Stimulated activated CD4-positive, alpha-beta T cell treated with anti-CD3 and anti-CD28 coated beads, Interleukin-2, amount 100 ng/mL, for 48 hours (primary cell): Measurements from ENCODE around the gene LMO7.

Source experiments
- DNase-seq, 2 donors: peaks; one replicate each; pipeline ENCODE4 v3.0.0-alpha.2; 2020

The LMO7 gene

DNA sequence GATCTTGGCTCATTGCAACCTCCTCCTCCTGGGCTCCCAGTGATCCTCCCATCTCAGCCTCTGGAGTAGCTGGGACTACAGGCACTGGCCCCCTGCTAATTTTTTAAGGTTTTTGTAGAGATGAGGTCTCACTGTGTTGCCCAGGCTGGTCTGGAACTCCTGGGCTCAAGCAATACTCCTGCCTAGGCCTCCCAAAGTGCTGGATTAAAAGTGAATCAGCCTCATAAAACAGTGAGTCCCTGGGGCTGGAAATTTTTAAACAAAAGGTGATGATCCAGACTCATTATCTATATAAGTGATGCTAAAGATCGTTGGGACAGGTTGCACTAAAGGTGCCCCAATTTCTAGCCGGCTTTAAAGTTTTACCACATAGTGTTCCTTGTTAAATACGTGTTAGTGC is 112.7 kb downstream of the LMO7 start:
- DNase-seq, result no peak

DNA sequence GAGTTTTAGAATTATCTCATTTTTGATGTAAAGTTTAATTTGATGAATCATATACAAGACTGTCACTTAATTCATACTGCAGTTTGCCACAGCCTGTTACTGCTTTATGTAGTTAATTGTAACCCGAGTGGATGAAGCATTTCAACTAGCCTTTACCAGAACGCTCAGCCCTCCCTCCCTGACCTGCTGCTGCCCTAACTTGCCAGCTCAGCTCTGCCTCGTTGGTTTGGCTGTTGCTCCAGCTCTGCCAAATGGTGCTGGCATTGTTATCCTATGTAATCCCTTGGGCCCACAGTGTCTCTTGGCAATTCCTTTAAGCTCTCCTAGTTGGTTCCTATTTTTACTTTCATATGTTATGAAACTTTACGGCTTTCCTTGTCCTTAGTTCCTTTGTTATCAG is 113.3 kb downstream of the LMO7 start:
- DNase-seq, result no peak

DNA sequence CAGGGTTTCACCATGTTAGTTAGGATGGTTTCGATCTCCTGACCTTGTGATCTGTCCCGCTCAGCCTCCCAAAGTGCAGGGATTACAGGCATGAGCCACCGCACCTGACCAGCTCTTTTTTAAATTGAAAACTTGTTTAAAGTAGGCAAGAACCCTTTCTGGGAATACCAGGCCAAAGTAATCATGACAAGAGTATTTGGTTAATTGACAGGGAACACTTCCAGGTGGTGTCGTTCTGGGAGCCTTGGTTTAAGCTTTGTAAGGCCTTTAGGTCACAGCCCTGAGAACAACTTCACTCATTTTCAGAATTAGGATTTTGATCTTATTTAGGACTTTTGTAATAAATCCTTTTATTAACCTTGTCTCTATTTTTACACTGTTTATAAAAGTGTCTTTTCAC is 115.2 kb downstream of the LMO7 start:
- DNase-seq, result no peak

DNA sequence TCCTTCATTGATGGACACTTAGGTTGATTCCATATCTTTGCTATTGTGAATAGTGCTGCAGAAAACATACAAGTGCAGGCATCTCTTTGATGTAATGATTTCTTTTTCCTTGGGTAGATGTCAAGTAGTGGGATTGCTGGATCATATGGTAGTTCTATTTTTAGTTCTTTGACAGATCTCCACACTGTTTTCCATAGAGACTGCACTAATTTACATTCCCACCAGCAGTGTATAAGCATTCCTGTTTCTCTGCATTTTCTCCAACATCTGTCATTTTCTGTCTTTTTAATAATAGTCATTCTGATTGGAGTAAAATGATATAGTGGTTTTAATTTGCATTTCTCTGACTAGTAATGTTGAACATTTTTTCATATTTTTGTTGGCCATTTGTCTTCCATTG is 116.7 kb downstream of the LMO7 start:
- no peak for DNase-seq

DNA sequence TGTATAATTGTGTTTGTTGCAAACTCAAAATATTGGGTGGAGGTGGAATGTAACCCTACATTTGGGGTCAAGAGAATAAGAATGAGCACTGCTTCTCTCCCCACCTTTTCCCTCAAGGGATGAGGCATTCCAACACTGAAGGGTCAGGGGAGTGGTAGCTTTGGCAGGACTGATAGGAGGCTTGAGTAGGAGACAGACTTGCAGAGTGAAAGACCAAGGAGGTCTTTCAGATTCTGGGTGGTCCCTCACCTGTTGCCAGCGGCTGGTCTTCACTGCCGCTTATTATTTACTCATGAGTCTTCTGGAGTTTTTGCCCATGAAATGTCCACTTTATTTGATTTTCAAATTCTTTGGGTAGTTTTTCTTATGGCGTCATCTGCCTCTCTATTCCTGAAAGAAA is 118.8 kb downstream of the LMO7 start:
- no peak for DNase-seq

DNA sequence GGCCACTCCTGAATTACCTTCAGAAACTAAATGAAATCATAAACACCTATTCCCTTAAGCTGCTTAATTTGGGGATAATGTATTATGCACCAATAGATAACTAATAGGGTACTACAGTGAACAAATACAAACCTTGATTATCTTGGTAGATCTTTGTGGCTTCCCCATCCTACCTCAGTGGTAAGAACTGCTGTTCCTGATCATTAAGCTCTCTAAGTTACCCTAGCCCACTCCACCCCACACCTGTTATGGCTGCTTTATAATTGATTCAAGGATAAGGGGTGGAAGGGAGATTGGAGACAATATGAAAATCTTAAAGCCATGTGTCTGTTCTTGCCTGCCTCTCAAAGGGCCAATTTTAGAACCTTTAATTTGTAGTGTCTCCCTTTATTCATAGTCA is 121.2 kb downstream of the LMO7 start:
- DNase-seq, result no peak

DNA sequence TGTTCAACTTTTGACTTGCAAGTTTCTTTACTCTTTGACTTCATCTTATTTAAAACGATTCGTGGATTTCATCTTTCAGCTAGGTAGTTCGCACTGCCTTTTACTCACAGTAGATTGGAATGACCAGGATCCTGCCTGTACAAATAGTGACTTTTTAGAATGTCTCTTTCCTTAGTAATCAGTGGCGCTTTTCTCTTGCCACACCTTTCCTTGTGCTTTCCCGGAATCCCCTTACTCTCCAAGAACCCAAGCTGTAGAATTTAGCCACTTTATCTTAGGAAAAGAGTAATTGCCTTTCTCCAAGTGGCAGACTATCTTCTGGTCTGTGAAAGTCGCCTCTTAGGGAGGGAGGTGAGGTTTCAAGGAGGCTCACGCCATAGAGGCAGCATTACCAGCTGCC is 123.4 kb downstream of the LMO7 start:
- DNase-seq, result no peak

DNA sequence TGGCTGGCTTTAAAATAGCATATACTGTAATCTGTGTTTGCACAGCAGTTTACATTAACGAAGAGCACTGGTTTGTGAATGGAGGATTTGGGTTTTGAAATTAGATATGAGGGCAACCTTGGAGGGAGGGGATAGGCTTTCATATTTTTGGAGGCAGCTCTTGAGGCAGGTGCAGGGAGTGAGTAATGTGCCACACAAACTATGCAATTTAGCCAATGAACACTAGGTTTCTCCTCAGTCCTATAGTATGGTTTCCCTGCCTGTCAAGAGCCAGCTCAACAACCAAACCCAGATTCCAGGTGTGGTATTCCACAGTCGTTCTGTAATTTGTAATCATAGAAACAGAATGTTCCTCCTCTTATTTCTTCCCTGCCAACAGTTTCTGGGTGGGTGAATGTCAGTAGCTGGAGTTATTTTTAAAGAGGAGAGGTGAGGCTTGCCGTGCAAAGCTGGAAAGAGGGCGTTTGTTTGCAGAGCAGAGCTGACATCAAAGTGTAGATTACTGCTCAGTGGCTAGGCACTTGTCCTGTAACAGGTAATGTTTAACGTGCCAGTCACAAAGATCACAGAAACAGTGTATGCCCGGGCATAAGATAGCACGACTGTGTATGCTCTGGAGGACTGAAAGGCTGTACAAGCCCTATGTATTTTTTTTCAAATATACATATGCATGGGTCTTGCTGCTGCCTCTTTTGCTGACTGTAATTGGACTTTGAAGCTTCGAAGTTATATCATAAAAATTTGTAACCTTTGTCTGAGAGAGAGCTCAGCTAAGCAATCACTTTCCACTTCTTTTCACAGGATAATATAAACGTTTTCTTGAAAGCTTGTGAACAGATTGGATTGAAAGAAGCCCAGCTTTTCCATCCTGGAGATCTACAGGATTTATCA is 124.2 kb downstream of the LMO7 start:
- DNase-seq, result no peak

DNA sequence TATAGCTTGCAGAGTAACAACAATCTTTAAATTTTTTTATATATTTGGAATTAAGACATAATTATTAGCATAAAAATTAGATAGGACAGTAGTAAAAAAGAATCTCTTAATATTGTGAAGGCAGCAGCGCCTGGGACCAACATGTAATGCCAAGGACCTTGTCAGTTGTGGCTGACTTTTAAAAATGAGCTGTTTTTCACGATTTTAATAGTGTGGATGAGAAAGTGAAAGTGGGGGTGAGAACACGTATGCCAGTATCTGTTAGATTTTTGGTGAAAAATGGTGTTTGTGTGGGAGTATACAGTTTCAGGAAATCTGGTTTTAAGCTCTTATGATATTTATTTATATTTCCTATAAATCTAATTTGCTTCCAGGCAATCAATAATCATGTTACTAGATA is 125.2 kb downstream of the LMO7 start:
- DNase-seq, result no peak

DNA sequence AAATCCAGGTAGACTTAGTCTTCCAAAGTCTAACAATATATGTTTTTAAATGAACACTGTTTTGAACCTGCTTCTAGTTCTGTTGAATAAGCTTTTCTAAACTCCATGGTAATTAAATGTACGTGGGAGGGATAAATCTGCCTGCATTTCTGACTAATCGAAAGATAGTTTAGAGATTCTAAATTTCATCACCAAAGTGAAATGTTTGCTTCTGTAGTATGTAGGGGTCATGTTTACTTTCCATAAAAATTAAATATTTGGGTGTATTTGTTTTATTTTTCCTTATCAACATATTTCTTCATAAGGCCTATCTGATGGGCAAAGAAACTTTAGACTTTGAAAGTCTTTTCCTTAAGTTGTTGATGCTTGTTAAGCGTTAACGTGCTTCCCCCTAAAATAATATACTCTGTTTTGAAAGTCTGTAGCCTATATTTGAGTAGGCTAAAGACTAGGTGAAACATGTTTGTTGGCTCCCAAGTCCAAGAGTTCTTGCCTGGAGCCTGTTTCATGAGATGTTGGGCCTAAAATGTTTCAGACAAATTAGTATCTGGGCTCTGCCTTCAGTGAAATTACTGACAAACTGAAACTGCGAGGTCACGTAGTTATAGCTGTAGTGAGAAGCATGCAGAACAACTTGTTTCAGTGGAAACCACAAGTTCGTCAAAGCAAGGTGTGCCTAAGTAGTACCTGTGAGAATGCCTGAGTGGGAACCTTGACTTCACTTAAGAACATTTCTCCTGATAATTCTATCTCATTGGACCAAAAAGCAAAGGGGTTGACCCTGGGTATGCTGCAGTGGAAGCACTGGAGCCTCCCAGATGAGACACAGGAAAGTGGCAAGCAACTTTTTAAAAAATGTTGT is 126.2 kb downstream of the LMO7 start:
- peak; percentile 13 to 17 for DNase-seq

DNA sequence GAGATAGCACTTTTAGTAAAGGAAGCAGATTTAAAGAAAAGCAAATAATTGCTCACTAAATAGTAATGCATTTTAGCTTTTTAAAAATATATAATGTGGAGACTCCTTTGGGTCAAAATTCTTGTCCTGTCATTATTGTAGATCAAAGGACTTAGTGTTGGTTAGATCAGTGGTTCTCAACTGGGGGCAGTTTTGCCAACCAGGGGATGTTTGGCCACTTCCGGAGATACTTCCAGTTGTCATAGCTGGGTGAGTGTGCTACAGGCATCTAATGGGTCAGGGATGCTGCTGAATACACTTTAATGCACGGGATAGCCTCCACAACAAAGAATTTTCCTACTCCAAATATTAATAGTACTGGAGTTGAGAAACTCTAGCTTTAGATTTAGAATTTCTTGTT is 126.8 kb downstream of the LMO7 start:
- no peak for DNase-seq

DNA sequence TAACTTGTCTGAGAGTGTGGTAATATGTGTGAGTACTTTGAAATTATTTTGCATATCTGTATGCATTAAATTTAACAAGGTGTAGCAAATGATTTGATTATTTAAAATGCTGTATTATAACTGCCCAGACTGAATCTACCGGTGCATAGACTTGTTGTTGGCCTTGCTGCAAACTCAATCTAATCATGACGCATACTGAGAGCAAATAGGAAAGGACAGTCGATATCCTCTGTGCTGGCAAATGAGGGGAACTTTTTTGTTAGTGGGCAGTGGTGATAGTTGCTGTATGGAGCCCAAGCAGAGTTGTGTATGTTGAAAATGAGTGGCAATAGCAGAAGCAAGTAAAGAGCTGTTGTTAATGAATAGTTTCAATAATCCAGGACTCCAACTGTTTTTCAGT is 127.4 kb downstream of the LMO7 start:
- DNase-seq, result no peak

DNA sequence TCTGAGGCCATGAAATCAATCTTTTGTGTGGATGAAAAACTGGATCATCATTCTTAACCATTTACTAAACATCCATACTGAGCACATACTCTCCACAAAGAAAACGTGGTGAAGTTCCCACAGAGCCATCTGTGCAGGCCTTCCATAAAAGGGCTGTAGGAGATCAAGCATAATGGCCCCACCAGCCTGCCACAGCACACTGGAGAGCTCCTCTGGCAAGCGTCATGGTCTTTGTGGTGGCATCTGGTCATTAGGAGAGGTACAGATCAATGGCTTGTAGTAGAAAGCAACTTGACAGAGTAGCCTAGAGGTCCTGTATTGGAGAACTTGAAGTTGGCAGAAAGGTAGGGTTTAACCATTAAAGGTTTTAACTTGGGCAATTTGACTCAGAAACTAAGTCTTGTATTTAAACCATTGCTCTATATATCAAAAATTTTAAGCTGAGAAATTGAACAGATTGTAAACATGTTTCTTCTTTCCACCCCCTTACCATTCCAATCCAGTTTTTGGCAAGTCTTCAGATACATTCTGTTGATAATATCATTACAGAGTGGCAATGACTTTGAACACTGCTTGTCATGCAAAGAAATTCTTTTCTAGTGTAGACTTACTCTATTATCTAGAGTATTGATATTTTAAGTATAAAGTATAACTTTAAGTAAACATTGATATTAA is 128.3 kb downstream of the LMO7 start:
- no peak for DNase-seq

DNA sequence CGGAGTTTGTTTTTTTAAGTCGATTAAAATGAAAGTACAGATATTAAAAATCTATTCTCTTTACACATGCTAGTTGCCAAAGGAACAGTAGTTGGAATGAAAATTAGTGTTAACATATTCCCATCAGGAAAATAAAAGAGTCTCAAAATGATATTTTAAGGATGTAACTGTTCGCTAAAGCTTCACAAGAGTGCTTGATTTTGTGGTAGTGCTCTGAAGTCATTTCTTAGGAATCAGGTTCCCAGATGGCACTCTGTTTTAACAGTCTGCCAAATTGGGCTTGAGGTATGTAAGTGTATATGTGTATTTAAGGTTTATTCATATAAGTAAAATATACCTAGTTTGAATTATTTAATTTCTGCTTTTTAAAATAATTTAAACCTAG is 128.8 kb downstream of the LMO7 start:
- no peak for DNase-seq

DNA sequence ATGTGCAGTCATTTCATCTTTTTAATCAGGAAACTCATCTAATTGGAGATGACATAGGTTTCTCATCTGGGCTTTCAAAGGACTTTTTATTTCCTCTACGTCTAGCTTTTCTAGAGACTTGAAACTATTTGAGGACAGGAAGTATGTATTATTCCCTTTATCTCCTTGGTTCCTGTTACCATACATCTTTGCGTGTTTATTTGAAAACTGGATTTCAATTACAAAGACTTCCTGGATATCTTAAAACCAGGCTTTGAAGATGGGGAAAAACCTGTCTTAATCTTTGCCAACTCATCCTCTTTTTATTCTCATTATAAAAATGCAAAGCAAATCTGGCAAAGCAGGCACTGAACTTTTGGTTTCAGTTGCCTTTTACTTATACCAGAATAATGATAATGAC is 130.5 kb downstream of the LMO7 start:
- DNase-seq, result no peak

DNA sequence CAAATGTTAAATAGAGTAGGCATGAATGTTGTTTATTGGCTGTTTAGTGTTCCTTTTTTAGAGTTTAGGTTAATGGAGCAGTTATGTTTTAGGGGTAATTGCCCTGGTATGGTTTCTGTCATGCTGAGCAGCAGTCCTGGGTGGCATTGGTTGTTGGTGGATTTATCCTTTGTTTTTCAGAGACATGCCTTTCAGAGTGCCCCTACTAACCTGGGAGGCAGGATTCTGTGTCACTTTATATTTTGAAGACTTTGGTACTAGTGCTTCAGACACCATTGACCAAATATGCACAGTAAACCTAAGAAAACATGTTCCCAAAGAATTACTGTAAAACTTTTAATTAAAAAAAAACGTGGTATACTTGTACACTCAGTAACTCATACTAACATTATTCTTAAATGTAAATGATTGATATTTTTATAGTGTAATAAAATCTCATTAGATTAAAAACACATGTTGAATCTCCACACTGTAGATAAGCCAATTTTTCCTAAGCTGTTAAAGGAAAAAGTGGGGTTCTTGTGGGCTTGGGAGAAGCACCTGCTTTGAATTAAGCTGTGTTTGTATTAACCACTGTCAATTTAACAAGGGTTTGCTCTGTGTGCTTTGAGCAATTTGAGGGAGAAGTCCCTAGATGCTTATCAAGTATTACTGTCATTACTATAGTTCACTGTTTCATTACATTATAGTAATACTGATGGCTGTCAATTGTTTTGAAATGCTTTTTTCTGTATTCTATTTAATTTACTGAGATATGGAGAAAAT is 133.2 kb downstream of the LMO7 start:
- no peak for DNase-seq

DNA sequence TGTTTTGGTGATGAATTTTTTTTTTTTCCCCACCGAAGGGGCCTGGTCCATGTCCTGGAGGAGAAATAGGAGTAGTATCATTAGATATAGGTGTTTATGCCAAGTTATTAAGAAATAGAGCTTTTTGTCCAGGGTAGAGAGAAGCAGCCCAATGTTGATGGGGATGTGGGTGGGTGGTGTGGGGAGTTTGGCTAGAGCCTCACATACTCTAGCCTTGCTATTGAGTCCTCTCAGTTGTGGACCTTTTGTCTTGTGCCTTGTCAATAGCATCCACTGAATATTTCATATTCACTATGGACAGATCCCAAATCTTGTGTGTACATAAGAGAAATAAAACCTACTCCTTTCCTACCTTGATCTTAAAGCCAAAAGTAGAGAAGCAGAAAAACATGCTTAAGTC is 134.0 kb downstream of the LMO7 start:
- DNase-seq, result no peak

DNA sequence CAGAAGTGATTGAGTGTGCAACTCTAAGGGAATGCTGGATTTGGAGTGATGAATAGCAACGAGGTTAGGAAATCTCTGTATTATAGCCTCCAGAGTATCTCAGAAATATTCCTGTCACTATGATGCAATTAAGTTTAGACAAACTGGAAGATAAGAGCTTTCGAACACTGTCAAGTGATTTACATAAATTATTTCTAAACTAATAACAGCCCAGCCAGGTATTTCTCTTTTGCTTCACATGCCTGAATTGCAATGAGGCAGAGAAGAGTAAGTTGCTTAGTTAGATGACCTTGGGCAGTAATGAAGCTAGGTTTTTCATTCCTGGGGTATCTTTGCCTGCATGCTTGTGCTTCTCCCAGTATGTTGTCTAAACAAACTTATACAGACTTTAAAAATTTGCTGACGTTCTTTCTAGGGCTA is 134.5 kb downstream of the LMO7 start:
- no peak for DNase-seq

DNA sequence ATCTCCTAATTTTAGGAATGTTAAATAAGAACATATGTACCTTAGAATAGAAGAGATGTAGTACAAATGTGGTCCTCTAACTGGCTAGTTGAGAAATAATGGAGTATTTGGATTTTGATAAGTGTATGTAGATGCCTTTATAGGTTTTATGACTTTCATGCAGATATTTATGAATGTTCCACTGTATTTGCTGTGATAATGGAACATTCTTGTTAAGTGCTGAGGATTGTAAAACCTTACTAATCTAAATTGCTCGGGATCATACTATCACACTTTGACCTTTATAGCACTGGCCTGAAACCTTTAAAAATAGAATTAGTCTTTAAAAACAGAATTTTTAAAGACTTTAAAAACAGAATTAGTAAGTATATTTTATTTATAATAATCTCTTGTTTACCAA is 135.1 kb downstream of the LMO7 start:
- no peak for DNase-seq

DNA sequence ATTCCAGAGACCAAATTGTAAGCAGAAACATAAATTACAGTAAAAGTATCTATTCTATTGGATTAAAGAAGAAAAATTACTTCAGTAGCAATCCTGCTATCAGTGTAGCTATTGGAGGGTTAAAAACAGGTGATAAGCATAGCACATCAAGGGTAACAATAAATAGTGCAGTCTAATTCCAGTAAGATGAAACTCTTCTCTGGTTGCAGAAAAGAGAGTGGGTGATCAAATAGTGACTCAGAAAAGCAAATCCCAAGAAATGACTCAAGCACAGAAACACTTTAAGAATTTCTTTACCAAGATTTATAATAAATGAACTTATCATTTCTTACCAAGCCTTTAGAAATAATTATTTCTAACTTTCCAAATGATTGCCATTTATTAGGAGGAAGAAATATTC is 135.7 kb downstream of the LMO7 start:
- no peak for DNase-seq

DNA sequence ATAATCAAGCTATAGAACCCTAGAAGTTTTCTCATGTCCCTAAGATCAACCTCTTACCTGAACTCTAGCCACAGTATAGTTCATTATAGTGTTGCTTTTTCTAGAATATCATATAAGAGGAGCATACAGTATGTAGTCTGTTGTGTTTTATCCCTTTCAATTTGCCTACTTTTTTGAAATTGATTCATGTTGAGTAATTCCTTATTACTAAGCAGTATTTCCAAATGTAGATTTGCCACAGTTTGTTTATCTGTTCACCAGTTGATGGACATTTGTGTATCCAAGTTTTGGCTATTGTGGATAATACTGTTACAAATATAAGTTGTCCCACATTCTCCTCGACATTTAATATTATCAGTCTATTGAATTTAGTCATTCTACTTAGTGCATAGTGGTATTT is 138.0 kb downstream of the LMO7 start:
- DNase-seq, result no peak

DNA sequence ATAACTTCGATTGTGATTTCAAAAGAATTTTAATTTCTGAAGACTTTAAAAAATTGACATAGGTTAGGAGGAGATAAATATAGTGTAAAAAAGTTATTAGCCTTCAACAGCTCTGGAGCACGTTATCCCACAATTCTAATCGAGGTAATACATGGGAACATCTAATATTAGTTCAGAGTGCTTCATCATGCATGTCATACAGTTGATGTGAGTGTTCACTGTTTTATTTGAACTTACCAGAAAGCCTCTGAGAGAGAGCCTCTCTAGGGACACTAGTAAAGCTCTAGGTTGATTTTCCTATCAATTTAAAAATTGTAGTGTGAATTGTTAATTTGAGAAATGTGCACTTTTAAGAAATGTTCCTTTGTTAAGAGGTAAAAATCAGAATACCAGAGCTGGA is 140.4 kb downstream of the LMO7 start:
- no peak for DNase-seq

DNA sequence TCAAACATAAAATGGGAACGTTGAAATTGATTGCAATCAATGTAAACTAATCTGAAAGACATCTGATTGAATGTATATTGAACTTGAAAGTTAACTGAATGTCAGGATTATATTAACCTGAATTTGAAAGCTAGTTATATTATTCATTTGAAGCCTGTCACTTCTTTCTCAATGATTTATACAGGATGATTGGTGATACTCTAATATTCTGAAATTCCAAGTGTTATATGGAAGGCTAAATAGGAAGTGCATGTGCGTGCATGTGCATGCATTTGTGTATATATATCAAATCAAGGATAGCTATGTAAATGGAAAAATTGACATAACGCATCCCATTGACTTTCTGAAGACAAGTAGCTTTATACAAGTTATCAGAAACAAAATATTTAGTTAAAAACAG is 143.3 kb downstream of the LMO7 start:
- DNase-seq, result no peak
